DMS53 (cell line): ENCODE results near the gene PTPN11.
A peak's percentile ranks its signal among the peaks of the same experiment; 100 is the strongest.
"Not testable (repeated sequence)": the region's sequence is repeated elsewhere in the genome, so short reads cannot be mapped to it uniquely, and the experiment has no call there.

Experiments
- DNase-seq: peaks from one replicate; lab custom pipeline; 2025; lab: John Stamatoyannopoulos, UW

Gene PTPN11

GRCh38 chr12:112409064-112409905 lies 9.5 kb upstream of the PTPN11 start, which contains the start of gene RPL6:
RPL6 (minus strand) TSS chr12:112409605; CDS start chr12:112408656, 949 bp downstream.
- DNase-seq = peak; percentile 99

- DNase-seq = no peak
Measured at GRCh38 chr12:112409906-112410244, 8.9 kb upstream of the PTPN11 start.

- no peak for DNase-seq
Measured at GRCh38 chr12:112413855-112414625, 4.7 kb upstream of the PTPN11 start.

GRCh38 chr12:112415457-112415856 lies 3.3 kb upstream of the PTPN11 start:
- DNase-seq = not testable (repeated sequence)

- DNase-seq = no peak
Measured at GRCh38 chr12:112418273-112418607, 507 bp upstream of the PTPN11 start.

GRCh38 chr12:112419297-112420133 lies 768 bp downstream of the PTPN11 start:
- peak; percentile 86 for DNase-seq

GRCh38 chr12:112420740-112421139 lies 2.0 kb downstream of the PTPN11 start:
- no peak for DNase-seq

GRCh38 chr12:112421363-112421762 lies 2.6 kb downstream of the PTPN11 start:
- DNase-seq = no peak

GRCh38 chr12:112422531-112422930 lies 3.8 kb downstream of the PTPN11 start:
- DNase-seq = no peak

GRCh38 chr12:112424126-112424525 lies 5.4 kb downstream of the PTPN11 start:
- DNase-seq = no peak

GRCh38 chr12:112425582-112426382 lies 7.0 kb downstream of the PTPN11 start:
- DNase-seq = no peak

GRCh38 chr12:112427760-112428159 lies 9.0 kb downstream of the PTPN11 start:
- no peak for DNase-seq

- DNase-seq = no peak
Measured at GRCh38 chr12:112430929-112431328, 12.2 kb downstream of the PTPN11 start.

GRCh38 chr12:112431965-112432364 lies 13.2 kb downstream of the PTPN11 start:
- no peak for DNase-seq

GRCh38 chr12:112433551-112433950 lies 14.8 kb downstream of the PTPN11 start:
- DNase-seq = no peak

- DNase-seq = not testable (repeated sequence)
Measured at GRCh38 chr12:112438645-112439044, 19.9 kb downstream of the PTPN11 start.

- no peak for DNase-seq
Measured at GRCh38 chr12:112439769-112440168, 21.0 kb downstream of the PTPN11 start.

- DNase-seq = not testable (repeated sequence)
Measured at GRCh38 chr12:112440653-112441052, 21.9 kb downstream of the PTPN11 start.

GRCh38 chr12:112443916-112444315 lies 25.2 kb downstream of the PTPN11 start:
- no peak for DNase-seq

- DNase-seq = no peak
Measured at GRCh38 chr12:112446008-112446725, 27.4 kb downstream of the PTPN11 start.

GRCh38 chr12:112447106-112447505 lies 28.4 kb downstream of the PTPN11 start:
- DNase-seq = no peak
